Camera-type eye (tissue), 1 donor: ENCODE results near the gene DLX6. TPM values are rescaled to one million over a fixed set of nuclear protein-coding genes. Genes with fewer than 3 reads are reported as not detected.

Experiments used
- total RNA-seq: library from RNA; depleted of rRNA; stranded (reverse); fragments of >200 nt; gene quantifications from one replicate; pipeline ENCODE4 v1.2.3, GENCODE V29; 2014

The DLX6 gene
- not detected for total RNA-seq

DNA sequence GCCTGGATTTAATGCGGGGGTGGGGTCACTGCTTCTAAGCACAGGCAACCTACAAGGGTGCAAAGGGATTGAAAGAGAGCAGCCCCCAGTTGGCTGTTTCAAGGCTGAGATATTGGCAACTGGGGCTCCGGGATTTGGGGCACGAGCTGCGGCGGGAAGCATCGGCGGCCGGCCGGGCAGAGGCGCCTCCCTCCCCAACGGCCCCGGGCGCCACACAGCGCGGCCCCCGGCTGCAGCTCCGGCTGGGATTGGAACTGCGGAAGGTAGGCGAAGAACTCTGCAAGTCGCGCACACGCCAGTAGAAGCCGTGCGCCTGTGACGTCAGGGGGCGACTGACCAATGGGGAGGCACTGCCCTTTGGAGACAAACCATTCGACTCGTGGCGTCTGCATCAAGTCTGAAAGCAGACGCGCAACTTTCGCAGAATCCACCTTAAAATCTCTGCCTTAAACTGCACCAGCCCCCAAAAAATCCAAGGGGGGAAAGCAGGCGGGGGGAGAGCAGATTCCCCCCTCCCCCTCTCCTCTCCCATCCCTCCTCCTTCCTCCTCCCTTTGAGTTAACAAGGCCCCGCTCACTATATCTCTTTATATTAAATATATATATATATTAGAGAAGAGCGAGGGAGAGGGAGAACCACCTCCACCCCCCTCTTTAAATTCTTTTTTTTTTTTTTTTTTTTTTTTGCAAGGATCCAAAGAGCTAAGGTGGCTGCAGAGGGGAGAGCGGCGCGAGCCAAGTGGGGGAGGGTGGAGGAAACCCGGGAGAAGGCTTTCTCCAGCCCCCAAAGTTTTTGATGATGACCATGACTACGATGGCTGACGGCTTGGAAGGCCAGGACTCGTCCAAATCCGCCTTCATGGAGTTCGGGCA is at the start of gene DLX6:
DLX6 (plus strand) TSS at position 371 of the 872 bp plus-strand sequence; CDS start at position 796, 425 bp downstream.

DNA sequence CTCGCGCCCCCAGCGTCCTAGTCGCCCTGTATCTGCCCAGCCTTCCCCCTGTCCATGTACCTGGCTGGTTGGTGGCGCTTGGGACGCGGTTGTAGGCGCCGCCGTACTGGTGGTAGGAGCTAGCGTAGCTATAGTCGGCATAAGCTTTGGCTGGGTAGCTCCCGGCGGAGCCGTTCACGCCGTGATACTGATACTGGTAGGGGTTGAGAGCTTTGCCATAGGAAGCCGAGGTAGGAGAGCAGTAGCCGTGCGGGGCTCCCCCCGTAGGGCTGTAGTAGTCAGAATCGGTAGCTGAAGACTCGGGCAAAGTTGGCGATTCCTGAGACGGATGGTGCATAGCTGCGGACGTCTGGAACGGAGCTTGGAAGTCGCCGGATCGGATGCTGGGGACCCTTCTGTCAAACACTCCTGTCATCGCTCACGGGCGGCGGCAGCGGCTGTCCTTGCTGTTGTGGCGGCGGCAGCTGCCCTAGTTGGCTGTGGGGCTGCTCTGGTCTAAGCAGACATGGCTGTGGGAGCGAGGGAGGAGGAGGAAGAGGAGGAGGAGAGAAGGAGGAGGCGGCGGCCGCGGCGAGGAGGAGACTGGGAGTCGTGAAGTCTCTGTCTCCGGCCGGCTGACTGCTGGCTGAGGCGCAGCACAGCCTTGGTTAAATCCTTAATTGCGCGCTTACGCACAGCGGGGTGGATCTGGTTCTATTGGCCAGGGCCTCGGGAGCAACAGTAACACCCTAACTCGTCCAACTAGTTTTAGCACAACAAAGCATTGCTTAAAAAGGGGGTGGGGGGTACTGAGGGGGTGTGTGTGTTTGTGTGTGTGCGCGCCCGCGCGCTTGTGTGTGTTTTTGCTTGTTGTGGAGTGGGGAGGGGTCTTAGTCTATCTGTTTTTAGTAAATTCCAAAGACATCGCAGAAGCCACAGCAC is 19.1 kb downstream of the DLX6 start, which contains the start of gene DLX5:
DLX5 (minus strand) TSS at position 623 of the 921 bp plus-strand sequence; CDS start at position 415, 208 bp downstream.

Other genes with a start within 250 kb of the DLX6 start
- not detected for gene DLX5, start 19.3 kb downstream of the DLX6 start, total RNA-seq
- 20.9 TPM for gene SDHAF3, start 112.1 kb downstream of the DLX6 start, total RNA-seq